Effector memory CD4-positive, alpha-beta T cell (primary cell): ENCODE measurements around the gene SECTM1.

ENCODE experiments used
- DNase-seq, 3 donors: peaks; one replicate each; pipeline ENCODE4 v3.0.0-alpha.2; 2020
- H3K27ac ChIP-seq: 2 replicates; pipeline ENCODE4 v1.7.0; 2013; ENCODE audit warnings: mild to moderate bottlenecking, low read length, moderate library complexity; ENCODE audit not compliant: insufficient read depth, poor library complexity, severe bottlenecking
- H3K27me3 ChIP-seq: replicated peaks from 2 replicates; pipeline ENCODE4 v1.7.0; 2013; ENCODE audit warnings: mild to moderate bottlenecking, low read length; ENCODE audit not compliant: insufficient read depth, control insufficient read depth, poor library complexity, severe bottlenecking
- H3K36me3 ChIP-seq: 2 replicates; pipeline ENCODE4 v1.7.0; 2013; ENCODE audit warnings: mild to moderate bottlenecking, low read length, moderate library complexity; ENCODE audit not compliant: control insufficient read depth, insufficient read depth
- H3K4me1 ChIP-seq: 2 replicates; pipeline ENCODE4 v1.7.0; 2013; ENCODE audit warnings: low read length, mild to moderate bottlenecking; ENCODE audit not compliant: control insufficient read depth, insufficient read depth, poor library complexity, severe bottlenecking
- H3K4me3 ChIP-seq: 2 replicates; pipeline ENCODE4 v1.7.0; 2013; ENCODE audit warnings: low read length, low read depth, mild to moderate bottlenecking; ENCODE audit not compliant: insufficient read depth, poor library complexity, severe bottlenecking
- H3K9me3 ChIP-seq: 2 replicates; pipeline ENCODE4 v1.7.0; 2013; ENCODE audit warnings: mild to moderate bottlenecking, low read length, moderate library complexity; ENCODE audit not compliant: control insufficient read depth

SECTM1 gene

DNA sequence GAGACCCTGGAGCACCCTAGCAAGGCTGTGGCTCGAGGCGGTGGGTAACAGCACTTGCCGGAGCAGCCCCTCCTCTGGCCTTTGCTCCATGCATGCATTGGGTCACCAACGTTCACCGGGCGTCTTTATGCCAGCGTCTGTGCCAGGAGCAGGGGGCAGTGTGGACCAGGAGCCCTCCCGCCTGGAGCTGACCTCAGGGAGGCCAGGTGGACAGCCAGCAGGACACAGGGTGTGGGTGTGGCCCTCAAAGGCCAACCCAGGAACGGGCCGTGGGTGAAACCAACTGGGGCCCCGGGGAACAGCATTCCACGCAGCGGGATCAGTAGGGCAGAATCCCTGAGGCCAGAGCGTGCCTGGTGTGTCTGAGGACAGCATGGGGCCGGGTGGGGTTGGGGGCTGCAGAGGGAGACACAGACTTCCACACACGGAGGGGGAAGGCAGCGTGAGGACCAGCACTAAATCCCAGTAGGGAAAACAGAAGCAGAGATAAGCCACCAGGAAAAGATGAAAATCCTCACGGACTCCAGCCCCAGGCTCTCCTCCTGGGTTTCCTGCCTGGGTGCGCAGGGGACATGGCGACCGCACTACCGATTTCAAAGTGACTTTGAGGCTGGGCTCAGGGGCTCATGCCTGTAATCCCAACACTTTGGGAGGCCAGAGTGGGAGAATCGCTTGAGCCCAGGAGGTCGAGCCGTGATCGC lies 13.3 kb downstream of the SECTM1 start:
- Histone ChIP-seq H3K4me1 (peaks cover 45% of the 10 kb centered on the region), H3K4me3 (no peak overlapping the region), H3K9me3 (no peaks in the 10 kb centered on the region), H3K27ac (no peak overlapping the region), H3K36me3 (no peaks in the 10 kb centered on the region), H3K27me3 (no peaks in the 10 kb centered on the region)
- no peak for DNase-seq

DNA sequence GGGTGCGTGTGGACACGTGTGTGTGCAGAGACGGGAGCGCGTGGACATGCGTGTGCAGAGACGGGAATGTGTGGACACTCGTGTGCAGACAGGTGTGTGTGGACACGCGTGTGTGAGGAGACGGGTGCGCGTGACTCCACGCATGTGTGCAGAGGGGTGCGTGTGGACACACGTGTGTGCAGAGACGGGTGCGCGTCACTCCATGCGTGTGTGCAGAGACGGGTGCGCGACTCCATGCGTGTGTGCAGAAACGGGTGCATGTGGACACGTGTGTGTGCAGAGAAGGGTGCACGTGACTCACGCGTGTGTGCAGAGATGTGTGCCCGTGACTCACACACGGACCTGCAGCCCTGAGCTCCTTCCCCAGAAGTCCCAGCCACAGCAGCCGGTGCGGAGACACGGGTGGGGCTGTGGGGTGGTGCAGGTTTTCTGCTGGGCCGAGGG lies 13.9 kb downstream of the SECTM1 start:
- Histone ChIP-seq H3K36me3 (peaks cover 3% of the 10 kb centered on the region), H3K9me3 (no peaks in the 10 kb centered on the region), H3K27me3 (no peaks in the 10 kb centered on the region), H3K4me3 (no peak overlapping the region), H3K27ac (no peak overlapping the region), H3K4me1 (peaks cover 51% of the 10 kb centered on the region)
- no peak for DNase-seq

- Histone ChIP-seq H3K27ac (no peak overlapping the region), H3K27me3 (no peaks in the 10 kb centered on the region), H3K9me3 (no peaks in the 10 kb centered on the region), H3K4me1 (peaks cover 52% of the 10 kb centered on the region), H3K4me3 (no peak overlapping the region), H3K36me3 (peaks cover 10% of the 10 kb centered on the region)
- DNase-seq: no peak
Observed at GRCh38 chr17:82318772-82319606, 14.6 kb downstream of the SECTM1 start.

GRCh38 chr17:82318169-82318498 lies 15.4 kb downstream of the SECTM1 start:
- peaks cover 17% of the 10 kb centered on the region for H3K36me3 ChIP-seq
- no peaks in the 10 kb centered on the region for H3K9me3 ChIP-seq
- peaks cover 52% of the 10 kb centered on the region for H3K4me1 ChIP-seq
- DNase-seq: no peak
- H3K27ac ChIP-seq: no peak overlapping the region
- H3K27me3 ChIP-seq: no peaks in the 10 kb centered on the region
- H3K4me3 ChIP-seq: no peak overlapping the region

DNA sequence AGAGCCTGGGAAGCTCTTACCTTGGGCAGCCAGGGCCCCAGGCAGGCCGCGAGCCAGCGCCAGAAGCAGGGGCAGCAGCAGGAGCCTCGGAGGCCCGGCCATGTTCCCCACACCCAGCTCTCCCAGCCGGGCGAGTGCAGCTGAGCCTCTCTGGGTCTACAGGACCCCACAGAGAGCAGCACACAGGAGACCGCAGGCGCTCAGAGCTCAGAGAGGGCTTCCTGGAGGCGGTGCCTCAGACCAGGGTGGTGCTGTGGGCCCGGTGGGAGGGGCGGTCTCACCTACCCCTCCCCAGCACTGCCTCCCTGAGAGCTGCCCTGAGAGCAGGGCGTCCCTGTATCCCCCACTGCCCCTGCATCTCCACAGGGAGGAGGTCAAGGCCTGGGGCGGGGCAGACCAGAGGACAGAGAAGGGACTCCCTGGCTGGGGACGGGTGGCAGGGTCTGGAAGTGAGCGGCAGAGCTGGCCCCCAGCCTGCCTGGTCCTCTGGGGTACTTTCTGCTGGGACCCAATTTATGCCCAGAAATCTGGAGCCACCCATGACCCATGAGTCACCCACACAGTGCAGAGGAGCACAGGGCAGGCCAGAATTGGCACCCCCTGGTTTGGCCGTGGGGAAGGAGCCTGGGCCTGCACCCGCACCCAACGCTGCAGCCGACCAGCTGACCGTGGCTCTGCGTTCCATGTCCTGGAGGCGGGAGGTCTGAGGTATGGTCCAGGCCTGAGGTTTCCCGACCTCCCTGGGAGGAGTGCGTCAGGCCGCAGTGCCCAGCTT lies 16.0 kb downstream of the SECTM1 start, which contains the start of gene CD7:
Gene CD7, minus strand, starts transcription at position 215 of the 775 bp plus-strand sequence. Its CDS starts 113 bp downstream, at position 102.
- peak within 1 kb of the TSS; percentile 78 for H3K27ac ChIP-seq
- peaks cover 52% of the 10 kb centered on the region for H3K4me1 ChIP-seq
- peak; percentile 34 to 48 (median 41) for DNase-seq
- peaks cover 17% of the 10 kb centered on the region for H3K36me3 ChIP-seq
- peak within 1 kb of the TSS; percentile 73 for H3K4me3 ChIP-seq
- no peaks in the 10 kb centered on the region for H3K27me3 ChIP-seq
- no peaks in the 10 kb centered on the region for H3K9me3 ChIP-seq

- Histone ChIP-seq H3K27ac (peak overlapping the region; percentile 78), H3K4me1 (peaks cover 47% of the 10 kb centered on the region), H3K36me3 (peaks cover 17% of the 10 kb centered on the region), H3K4me3 (peak overlapping the region; percentile 73), H3K9me3 (no peaks in the 10 kb centered on the region), H3K27me3 (no peaks in the 10 kb centered on the region)
- no peak for DNase-seq
Observed at GRCh38 chr17:82316651-82317393, 16.7 kb downstream of the SECTM1 start.

- peak overlapping the region; percentile 73 for H3K4me3 ChIP-seq
- no peaks in the 10 kb centered on the region for H3K9me3 ChIP-seq
- peaks cover 37% of the 10 kb centered on the region for H3K4me1 ChIP-seq
- H3K27me3 ChIP-seq: no peaks in the 10 kb centered on the region
- peaks cover 17% of the 10 kb centered on the region for H3K36me3 ChIP-seq
- peak overlapping the region; percentile 78 for H3K27ac ChIP-seq
- DNase-seq: peak in 1 of 3 donors; percentile 31
Observed at GRCh38 chr17:82315703-82316358, 17.7 kb downstream of the SECTM1 start.

GRCh38 chr17:82314727-82315605 lies 18.6 kb downstream of the SECTM1 start:
- H3K27me3 ChIP-seq: no peaks in the 10 kb centered on the region
- H3K4me3 ChIP-seq: peak overlapping the region; percentile 73
- H3K4me1 ChIP-seq: peaks cover 31% of the 10 kb centered on the region
- DNase-seq: no peak
- peaks cover 17% of the 10 kb centered on the region for H3K36me3 ChIP-seq
- no peaks in the 10 kb centered on the region for H3K9me3 ChIP-seq
- peak overlapping the region; percentile 78 for H3K27ac ChIP-seq
